GM19193 (cell line): Measurements from ENCODE around the gene RANGAP1.

Source experiments
- POLR2A ChIP-seq: IDR thresholded peaks from 4 replicates; pipeline ENCODE4 v1.6.1; 2011; ENCODE audit not compliant: insufficient read depth, insufficient read length; ENCODE audit errors: extremely low read depth

RANGAP1 gene

DNA sequence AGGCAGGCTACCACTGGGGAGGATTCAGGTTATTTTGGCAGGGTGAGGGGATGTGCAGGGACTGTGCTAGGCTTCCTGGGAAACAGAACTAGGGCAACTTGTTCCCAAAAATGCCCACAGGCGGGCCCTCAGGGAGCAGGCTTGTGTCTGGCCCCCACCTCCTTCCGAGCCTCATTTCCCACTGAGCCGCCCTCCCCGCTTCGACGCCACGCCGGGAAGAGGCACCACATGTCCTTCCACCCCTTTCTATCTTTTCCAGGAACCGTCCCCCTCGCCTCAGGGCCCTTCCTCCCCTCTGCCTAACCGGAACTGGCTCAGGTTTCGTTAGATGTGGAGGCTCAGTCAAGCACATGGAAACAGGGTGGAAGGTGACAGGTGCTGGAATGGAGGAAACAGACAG lies 35.9 kb downstream of the RANGAP1 start:
- TF ChIP-seq POLR2A = no peak

DNA sequence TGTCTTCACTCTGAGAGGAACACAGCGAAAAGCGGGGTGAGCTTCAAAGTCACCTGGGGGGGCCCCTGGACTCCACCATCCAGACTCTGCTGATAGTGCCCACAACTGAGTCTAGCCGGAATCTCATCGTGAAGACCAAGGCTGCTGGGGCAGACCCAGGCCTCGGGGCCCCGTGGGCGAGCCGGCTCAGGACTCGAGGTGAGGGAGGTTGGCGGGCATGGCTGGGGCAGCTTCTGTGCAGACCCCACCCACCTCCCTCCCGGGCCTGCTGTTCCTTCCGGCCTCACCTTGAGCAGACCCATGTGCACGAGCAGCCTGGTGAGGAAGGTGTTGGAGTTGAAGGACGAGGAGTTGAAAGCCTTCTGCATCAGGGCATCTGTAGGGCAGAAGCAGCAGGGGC lies 36.5 kb downstream of the RANGAP1 start:
- no peak for TF ChIP-seq POLR2A

DNA sequence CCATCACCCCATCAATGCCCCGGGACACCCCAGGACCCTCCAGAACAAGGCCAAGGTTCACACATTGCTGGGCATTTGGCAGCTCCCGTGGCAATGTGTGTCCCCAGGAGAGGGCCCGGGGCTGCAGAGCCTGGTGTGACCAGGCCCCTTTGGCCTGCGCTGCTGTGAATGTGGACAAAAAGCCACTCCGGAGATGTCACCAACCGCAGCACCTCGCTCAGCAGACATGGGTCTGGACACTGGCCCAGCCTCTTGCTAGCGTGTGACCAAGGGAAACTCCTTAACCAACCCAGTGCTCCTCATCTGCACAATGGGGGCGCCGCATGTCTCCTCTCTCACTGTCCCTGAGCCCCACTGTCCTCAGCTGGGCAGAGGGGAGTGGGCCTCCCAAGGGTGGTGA lies 37.2 kb downstream of the RANGAP1 start:
- no peak for TF ChIP-seq POLR2A

DNA sequence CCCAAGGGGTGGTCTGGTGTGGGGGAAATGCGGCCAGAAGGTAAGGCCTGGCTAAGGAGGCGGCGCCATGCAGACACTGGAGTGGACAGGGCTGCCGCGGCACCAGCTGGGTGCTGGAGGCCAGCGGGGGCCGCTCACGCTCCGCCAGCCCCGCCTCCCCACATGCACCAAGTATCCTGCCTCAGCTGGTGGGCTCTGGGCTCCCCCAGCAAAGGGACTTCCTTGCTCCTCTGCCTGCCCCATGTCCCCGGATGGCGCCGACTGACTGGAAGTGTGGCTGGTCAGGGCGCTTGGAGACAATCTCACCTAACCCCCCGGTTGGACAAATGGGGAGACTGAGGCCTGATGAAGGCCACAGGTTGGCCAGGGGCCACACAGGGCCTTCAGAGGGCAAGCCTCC lies 37.7 kb downstream of the RANGAP1 start:
- no peak for TF ChIP-seq POLR2A

DNA sequence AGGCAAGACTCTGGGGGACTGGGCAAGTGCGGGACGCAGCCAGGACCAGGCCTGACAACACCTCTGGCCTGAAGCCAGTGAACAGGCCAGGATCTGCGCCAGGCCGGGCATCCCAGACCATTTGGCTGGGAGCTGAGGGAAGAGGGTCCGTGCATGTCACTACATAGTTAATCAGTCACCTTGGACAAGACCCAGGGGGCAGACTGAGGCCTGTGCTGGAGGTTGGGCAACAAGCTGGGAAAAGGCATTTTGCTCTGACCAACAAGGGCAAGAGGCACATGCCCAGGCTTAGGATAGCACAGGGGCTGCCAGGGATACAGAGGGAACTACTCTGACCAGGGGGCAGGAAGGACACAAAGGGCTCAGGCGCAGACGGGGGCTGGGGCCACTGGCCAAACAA lies 38.3 kb downstream of the RANGAP1 start:
- no peak for TF ChIP-seq POLR2A

DNA sequence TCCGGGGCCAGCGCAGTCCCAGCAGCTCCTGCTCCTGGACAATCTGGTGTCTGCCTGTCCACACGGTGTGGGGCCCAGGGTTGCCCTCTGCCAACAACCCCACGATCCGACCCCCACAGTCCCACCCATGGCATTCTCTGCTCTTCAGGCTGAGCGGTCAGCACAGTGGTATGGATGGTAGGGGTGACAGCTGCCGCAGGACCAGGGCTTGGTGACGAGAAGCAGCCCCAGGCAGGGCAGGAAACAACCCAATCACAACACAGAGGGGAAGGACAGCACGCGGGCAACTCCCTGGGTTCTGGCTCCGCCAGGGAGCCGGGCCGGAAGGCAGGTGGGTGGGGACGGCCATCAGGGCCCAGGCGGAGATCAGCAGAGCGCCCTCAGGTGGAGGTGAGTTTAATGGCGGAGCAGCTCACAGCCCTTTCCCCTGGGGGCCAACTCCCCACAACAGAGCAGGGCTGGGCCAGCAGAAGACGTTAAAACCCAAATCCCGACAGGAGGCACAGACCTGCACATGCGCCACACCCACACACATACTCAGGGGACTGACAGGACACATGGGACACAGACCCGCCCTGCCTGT lies 40.0 kb downstream of the RANGAP1 start:
- no peak for TF ChIP-seq POLR2A

DNA sequence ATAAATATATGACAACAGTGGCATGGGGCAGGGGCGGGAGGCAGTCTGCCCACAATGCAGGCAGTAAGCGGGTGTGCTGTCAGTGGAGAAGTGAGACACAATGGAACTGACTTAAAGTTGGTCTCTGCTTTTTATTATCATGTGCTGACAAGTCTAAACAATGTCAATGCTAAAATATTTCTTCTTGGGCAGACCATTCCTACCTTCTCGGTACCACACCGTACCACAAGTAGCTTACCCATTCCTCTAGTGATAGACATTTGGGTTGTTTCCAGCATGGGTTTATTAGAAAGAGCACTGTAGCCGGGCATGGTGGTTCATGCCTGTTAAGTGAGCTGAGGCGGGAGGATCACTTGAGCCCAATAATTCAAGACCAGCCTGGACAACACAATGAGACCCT lies 42.6 kb downstream of the RANGAP1 start:
- no peak for TF ChIP-seq POLR2A

DNA sequence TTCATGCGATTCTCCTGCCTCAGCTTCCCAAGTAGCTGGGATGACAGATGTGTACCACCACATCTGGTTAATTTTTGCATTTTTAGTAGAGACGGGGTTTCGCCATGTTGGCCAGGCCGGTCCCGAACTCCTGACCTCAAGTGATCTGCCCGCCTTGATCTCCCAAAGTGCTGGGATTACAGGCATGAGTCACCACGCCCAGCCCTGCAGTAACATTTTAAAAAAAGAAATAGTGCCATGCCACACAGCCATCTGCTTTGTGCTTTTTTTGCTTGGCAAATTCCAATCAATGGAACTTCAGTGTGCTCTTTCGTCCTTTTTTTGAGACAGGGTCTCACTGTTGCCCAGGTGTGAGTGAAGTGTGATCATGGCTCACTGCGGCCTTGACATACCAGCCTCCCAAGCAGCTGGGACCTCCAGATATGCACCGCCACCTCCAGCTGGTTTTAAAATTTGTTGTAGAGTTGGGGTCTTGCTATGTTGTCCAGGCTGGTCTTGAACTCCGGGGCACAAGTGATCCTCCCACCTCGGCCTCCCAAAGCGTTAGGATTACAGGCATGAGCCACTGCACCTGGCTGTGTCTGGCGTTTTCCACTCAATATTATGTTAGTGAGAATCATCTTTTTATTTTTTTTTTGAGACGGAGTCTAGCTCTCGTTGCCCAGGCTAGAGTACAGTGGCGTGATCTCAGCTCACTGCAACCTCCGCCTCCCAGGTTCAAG lies 43.4 kb downstream of the RANGAP1 start:
- no peak for TF ChIP-seq POLR2A

DNA sequence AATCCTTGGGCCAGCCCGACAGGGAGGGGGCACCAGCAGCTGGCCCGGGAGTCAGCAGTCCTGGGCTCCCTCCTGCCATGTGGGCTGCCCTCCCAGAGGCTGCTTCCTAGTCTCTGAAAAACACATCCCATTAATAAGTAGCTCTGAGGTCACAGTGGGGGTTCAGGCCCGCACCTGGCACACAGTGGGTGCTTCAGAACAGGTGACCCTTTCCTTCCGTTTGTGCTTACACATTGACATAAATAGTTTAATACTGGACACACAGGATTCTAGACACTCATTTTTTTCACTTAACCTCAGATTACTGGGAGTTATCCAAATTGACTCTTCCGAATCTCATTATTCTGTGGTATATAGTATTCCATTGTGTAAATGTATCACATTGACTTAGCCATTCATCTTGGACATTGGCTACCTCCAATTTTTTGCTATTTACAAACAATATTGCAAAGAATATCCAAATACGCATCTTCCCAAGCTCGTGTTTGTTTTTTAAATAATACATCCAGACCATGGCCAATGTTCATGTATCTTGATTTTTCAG lies 44.8 kb downstream of the RANGAP1 start:
- no peak for TF ChIP-seq POLR2A

DNA sequence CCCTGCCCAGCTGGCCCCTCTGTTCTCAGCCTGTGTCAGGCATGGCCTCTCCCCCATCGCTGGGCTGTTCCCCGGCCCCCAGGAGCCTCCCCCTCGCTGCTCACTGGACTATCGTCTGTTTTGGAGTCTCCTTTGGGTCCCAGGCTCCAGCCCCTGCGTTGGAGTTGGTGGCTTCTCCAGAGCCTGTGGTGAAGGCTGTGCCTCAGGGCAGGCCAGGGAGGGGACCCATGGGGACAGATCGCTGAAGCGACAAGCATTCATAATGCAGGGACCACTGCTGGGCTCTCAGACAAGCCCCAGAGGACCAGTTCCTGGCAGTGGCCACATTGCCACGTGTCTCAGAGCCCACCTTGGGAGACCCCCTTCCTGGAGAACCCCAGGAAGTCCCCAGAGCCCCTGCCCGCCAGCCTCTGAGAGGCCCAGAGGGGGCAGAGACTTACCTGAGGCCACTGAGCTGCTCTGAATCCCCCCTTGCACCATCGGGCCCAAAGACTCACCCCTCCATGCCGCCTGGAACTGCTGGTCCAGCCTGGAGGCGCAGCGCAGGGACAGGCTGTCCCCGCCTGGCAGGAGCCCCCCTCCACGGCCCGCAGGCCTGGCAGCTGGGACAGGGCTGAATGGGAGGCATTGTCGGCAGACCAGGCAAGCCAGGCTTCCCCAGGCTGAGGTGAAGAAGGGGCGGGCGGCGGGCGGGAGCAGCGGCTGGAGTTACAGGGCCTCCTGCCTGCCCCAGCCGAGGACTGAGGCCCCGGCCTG lies 45.4 kb downstream of the RANGAP1 start, which contains the start of gene CHADL:
TSS of gene CHADL (minus strand) at position 555 of the 756 bp plus-strand sequence. CDS start at position 505, 50 bp downstream.
- TF ChIP-seq POLR2A = no peak

DNA sequence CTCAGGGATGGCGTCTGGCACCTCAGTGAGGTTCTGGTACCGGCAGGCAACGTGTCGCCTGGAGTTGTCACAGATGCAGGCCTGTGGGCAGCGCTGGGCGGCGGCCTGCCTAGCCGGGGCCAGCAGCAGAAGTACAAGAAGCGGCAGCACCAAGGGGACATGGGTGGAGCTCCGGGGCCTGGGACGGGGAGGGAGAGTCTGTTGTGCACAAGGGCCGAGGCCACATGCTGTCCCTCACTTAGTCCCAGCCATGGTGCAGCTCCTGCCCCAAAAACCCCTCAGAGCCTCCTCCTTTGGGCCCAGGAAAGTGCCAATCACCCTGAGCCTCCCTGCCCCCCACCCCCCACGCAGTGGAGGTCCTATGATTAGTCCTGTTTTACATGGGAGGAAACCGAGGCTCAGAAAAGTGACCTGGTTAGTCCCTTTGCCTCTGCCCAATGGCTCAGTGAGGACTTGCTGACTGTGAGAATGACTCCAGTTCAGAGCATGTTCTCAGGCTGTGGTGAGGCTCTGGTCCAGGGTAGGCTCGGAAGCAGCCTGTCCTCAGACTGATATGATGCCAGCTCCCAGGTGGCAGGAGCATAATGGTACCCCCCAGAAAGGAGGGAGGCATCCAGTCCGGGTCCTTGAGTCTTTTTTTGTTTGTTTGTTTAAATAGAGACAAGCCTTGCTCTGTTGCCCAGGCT lies 46.4 kb downstream of the RANGAP1 start:
- no peak for TF ChIP-seq POLR2A

DNA sequence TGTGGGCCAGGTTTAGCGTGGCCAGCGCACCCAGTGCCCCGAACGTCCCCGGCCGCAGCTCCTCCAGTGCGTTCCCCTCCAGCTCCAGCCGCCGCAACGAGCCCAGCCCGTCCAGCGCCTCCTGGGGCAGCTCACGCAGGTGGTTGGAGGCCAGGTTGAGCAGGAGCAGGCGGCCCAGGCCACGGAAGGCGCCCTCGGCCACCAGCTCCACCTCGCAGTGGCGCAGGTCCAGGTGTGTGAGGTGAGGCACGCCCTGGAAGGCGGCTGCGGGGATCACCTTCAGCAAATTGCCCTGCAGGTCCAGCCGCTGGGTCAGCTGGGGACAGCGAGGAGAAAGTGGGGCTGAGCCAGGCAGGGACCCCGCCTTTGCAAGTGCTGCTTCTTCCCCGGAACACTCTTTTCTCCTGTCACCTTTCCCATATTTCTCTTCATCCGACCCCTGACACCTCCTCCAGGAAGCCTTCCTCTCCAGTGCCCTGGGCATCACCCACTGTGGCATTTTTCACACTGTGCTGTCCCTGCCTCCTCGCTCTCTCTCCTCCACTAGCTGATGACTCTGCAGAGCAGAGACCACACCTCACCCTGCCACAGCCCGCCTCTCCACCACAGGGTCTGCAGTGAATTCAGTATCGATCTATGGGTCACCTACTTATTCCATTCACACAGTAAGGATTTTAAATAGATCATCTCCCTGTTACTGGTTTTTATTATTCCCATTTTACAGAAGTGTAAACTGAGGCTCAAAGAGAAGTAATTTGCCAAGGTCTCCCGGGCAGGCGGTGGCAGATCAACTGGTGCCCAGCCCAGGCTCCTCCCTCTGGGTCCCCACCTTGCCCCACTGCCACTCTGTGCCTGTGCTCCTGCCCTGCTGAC lies 47.2 kb downstream of the RANGAP1 start:
- TF ChIP-seq POLR2A = no peak

DNA sequence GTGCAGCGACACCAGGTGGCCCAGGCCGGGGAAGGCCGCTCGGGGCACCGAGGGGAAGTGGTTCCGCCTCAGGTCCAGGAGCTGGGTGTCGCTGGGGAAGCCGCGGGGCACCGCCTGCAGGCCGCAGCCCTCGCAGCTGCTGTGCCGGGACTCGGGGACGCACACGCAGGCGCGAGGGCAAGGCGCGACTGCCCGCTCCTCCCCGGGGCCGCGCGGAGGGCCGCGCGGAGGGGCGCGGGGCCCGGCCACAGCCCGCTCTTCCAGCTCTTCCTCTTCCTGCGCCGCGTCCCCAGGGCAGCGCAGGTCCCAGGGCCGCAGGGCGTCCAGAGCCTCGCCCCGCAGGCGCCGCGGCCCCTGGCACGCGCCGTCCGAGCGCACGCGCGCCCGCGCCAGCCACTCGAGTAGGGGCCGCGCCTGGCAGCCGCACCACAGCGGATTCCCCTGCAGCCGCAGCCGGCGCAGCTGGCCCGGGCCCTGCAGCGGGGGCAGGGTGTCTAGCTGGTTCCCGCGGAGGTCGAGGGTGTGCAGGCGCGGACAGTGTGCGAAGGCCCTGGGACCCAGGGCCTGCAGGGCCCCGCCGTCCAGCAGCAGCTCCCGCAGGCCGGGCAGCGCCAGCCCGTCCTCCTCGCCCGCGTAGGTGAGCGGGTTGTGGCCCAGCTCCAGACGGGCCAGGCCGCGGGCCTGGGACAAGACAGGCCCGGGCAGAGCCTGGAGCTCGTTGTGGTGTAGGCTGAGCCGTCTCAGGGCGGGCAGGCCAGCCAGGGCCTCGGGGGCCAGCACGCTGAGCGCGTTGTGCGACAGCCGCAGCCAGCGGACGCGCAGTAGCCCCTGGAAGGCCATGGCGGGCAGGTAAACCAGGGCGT lies 48.0 kb downstream of the RANGAP1 start:
- no peak for TF ChIP-seq POLR2A

DNA sequence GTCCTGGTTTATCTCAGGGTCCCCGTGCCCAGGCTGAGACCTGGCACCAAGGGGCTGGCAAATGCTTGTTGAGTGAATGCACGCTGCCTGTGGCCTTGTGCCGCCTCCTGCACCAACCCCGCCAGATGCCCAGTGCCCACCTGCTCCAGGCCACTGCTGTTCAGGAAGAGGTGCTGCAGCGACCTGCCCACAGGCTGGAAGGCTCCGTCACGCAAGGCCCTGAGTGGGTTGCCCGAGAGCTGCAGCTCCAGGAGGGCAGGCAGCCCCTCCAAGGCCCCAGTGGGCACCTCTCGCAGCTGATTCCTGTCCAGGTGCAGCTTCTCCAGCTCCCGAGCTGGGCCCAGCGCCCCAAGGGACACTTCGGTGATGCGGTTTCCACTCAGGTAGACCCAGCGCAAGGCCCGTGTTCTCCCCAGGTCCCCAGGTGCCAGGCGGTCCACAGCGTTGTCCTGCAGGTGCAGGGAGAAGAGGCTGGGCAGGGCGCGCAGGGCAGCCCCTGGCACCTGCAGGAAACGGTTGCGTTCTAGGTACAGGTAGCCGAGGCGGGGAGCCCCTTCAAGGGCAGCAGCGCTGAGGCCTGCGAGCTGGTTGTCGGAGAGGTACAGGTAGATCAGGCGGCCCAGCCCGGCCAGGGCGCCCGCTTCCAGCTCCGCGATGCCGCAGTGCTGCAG lies 48.8 kb downstream of the RANGAP1 start:
- TF ChIP-seq POLR2A = no peak
